ENCODE data around the gene SLC22A13.

Gene SLC22A13

DNA sequence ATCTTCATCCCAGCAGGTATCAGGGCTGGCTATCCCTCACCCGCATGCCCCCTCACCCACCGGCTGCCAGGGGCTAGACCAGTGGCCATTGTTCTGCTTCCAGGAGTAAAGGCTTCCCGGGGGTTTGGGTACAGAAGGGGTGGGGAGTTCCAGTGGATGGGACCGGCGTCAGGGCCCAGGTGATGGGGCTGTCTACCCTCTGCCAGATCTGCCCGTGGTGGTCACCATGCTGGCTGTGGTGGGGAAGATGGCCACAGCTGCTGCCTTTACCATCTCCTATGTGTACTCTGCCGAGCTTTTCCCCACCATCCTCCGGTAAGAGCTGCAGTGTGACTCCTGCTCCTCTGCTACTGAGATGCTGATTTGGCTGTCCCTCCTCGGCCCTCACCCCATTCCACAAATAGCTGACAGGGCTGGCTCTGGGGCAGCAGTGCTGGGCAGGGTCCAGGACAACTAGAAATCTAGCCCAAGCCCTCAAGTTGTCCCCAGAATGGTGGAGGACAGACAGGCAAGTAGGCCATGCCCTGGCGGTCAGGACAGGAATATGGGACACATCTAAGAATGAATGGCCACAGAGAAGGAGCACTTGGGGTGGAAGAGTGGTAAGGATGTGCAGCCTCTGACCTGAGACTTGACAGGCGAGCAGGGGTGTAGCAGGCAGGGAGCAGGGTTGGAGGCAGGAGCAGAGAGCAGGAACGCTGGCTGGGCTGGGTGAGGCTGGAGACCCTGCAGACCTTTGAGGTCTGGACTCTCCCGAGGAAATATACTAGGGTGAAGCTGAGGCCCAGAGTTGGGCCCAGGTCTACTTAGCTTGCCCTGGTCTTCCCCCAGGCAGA lies 10.7 kb downstream of the SLC22A13 start:
- H3K4me3 ChIP-seq (ENCODE audit: low read depth, low read length), result no peak overlapping the region
- H3K36me3 ChIP-seq, result no peaks in the 10 kb centered on the region
- H3K27me3 ChIP-seq, result no peaks in the 10 kb centered on the region
- no peaks in the 10 kb centered on the region for H3K4me1 ChIP-seq
- no peaks in the 10 kb centered on the region for H3K9me3 ChIP-seq
- TF ChIP-seq, protein P1, sequence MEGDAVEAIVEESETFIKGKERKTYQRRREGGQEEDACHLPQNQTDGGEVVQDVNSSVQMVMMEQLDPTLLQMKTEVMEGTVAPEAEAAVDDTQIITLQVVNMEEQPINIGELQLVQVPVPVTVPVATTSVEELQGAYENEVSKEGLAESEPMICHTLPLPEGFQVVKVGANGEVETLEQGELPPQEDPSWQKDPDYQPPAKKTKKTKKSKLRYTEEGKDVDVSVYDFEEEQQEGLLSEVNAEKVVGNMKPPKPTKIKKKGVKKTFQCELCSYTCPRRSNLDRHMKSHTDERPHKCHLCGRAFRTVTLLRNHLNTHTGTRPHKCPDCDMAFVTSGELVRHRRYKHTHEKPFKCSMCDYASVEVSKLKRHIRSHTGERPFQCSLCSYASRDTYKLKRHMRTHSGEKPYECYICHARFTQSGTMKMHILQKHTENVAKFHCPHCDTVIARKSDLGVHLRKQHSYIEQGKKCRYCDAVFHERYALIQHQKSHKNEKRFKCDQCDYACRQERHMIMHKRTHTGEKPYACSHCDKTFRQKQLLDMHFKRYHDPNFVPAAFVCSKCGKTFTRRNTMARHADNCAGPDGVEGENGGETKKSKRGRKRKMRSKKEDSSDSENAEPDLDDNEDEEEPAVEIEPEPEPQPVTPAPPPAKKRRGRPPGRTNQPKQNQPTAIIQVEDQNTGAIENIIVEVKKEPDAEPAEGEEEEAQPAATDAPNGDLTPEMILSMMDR (IDR thresholded peaks at IDR 0.05; ENCODE audit: low read depth, low read length), result no peak
- no peak for DNase-seq

DNA sequence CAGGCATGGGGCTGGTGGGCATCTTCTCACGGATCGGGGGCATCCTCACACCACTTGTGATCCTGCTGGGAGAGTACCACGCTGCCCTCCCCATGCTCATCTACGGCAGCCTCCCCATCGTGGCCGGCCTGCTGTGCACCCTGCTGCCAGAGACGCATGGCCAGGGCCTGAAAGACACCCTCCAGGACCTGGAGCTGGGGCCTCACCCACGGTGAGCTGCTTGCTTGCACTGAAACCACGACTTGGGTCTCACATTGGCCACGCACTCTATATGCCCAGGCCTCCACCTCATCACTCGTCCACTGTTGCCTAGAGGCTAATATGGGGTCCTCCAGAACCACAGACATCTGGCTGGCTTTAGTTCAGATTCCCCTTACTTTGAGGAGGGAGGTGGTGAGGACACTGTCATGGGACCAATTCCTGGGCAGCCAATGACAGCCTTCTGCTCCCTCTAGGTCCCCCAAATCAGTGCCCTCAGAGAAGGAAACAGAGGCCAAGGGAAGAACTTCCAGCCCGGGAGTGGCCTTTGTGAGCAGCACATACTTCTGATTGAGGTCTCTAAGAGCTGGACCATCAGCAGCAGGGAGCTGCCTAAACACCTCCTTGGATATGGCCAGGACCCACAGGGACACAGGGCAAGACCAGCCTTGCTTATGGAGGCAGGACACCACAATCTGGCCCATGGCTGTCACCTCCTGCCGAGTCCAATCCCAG lies 11.5 kb downstream of the SLC22A13 start:
- no peak for DNase-seq
- Histone ChIP-seq H3K4me1 (no peaks in the 10 kb centered on the region), H3K4me3 (ENCODE audit: low read depth, low read length) (no peak overlapping the region), H3K36me3 (no peaks in the 10 kb centered on the region), H3K9me3 (no peaks in the 10 kb centered on the region), H3K27me3 (no peaks in the 10 kb centered on the region)
- TF ChIP-seq, protein P1 (IDR thresholded peaks at IDR 0.05; ENCODE audit: low read depth, low read length), result no peak

DNA sequence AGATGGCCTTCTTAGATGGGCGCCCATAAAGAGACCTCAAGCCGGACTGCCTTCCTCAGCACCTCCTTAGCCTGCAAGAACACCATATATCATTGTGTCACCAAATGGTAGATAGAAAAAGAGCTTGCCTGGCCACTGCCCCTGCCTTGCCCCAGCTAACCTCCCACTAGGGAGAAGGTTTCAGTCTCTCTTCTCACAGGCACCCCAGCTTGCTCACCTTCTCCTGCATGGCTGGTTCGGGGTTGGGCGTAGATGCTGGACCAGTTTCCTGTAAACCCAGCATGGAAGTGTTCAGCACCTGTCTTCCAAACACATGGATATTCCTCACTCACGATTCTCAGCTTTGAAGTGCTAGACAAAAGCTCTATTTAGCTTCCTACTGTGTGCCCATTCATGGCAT lies 13.2 kb downstream of the SLC22A13 start:
- H3K9me3 ChIP-seq, result no peaks in the 10 kb centered on the region
- no peak overlapping the region for H3K4me3 ChIP-seq (ENCODE audit: low read depth, low read length)
- H3K36me3 ChIP-seq, result no peaks in the 10 kb centered on the region
- TF ChIP-seq, protein P1 (IDR thresholded peaks at IDR 0.05; ENCODE audit: low read depth, low read length), result no peak
- no peak for DNase-seq
- no peaks in the 10 kb centered on the region for H3K4me1 ChIP-seq
- no peaks in the 10 kb centered on the region for H3K27me3 ChIP-seq

DNA sequence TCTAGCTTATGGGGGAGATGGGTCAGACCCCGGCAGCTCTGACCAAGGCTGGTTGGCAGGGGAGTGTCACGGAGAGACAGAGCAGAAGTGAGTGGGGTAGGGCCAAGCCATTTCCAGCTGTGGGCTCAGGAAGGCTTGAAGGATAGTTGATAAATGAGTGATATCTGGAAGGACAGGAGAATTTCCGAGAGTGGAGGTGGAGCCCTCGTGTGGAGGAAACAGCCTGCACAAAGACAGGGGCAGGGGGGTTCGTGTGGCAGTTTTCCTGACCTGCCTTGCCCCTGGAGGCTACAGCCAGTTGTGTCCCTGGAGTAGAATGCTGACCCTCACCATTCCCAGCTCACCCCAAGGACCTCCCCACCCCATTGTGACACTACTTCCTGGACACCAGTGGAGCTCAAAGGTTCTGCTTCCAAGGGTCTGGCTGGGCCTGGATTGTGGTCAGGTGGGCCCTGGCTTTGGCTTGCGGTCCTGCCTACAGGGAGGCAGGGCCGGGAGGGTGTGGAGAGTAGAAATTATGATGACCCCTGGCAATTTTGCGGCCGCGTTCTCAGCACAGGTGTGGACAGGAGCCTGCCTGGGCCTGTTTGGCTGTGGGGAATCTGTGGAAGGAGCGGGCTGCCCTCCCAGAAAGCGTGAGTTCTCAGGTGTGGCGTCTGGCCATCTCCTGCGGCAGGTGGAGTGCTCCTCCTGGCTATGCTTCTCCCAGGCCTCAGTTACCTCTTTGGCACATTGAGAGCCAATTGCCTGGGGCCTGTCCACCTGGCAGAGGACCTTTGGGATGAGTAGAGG lies 16.5 kb downstream of the SLC22A13 start, which contains the start of gene SLC22A14:
SLC22A14 (plus strand) TSS at position 400 of the 792 bp plus-strand sequence. CDS start 23,733 bp downstream, outside the sequence.
- H3K27me3 ChIP-seq, result no peaks in the 10 kb centered on the region
- TF ChIP-seq, protein P1 (IDR thresholded peaks at IDR 0.05; ENCODE audit: low read depth, low read length), result 0 out of 2 replicates have a peak, but pooled peaks have one; percentile 11
- no peak within 1 kb of the TSS for H3K4me3 ChIP-seq (ENCODE audit: low read depth, low read length)
- H3K4me1 ChIP-seq, result no peaks in the 10 kb centered on the region
- H3K9me3 ChIP-seq, result no peaks in the 10 kb centered on the region
- DNase-seq, result no peak
- no peaks in the 10 kb centered on the region for H3K36me3 ChIP-seq

DNA sequence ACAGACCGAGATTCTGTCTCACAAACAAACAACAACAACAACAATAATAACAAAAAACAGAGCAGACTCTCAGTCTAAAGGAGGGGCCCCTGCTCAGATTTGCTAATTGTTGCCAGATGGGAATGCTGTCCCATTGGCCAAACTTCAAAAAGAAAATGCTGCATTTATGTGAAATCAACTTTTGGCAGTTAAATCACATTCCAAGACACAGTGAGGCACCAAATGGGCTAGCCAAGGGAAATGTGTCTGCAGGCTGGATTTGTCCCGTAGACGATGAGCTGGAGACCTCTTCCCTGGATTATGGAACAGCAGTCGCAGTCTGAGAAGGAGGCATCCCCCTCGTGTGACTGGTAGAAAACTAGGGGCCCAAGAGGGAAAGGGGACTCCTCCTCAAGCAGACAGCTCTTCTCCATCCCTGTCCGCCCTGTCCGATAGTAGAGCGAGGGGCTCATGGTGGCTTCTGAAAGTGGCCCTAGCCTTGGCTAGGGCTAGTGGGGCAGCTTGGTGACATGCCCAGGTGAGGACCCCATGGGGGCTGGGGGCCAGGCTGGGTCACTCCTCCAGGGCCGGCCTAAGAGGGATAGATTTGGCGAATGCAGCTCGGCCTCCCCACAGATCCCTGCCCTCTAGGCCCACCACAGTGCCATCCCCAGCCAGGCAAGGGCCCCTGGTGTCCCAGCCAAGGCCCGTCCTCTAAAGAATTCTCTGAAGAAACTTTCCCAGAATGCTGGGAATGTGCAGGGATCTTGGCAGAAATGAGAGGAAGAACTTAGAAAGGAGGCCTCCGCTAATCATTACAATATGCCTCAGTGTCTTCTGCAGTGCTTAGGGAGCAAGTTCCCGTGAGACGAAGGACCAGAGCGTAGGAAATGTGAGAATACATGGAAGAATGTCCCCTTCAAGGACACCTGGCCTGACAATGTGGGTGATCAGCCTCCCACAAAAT lies 18.5 kb downstream of the SLC22A13 start:
- H3K36me3 ChIP-seq, result no peaks in the 10 kb centered on the region
- no peak for DNase-seq
- H3K4me1 ChIP-seq, result no peaks in the 10 kb centered on the region
- H3K4me3 ChIP-seq (ENCODE audit: low read depth, low read length), result no peak overlapping the region
- TF ChIP-seq, protein P1 (IDR thresholded peaks at IDR 0.05; ENCODE audit: low read depth, low read length), result no peak
- no peaks in the 10 kb centered on the region for H3K9me3 ChIP-seq
- H3K27me3 ChIP-seq, result no peaks in the 10 kb centered on the region

Data from BE2C (cell line).